Aorta (tissue), 5 donors: ENCODE measurements around the gene ZCCHC4. TPM values are rescaled to one million over a fixed set of nuclear protein-coding genes. Genes with fewer than 3 reads are reported as not detected.
"Not testable (repeated sequence)": the region's sequence is repeated elsewhere in the genome, so short reads cannot be mapped to it uniquely, and the experiment has no call there.

Experiments used
- ATAC-seq: fragments of 200-7000 bp; cut with Tn5 transposase; one replicate; pipeline ENCODE4 v1.9.1; 2022; ENCODE audit warnings: moderate library complexity; ENCODE audit not compliant: low FRiP score
- DNase-seq, 2 donors: peaks; one replicate each; pipeline ENCODE4 v3.0.0-alpha.2; 2020
- H3K27ac ChIP-seq, 2 donors: one replicate each; pipeline ENCODE4 v1.5.1; 2013; ENCODE audit warnings: low read length in 2 of 2, mild to moderate bottlenecking in 2 of 2, moderate library complexity in 2 of 2, control low read depth in 1 of 2, inconsistent platforms in 1 of 2, low read depth in 1 of 2
- H3K27me3 ChIP-seq, 2 donors: one replicate each; pipeline ENCODE4 v1.6.1; 2013; ENCODE audit warnings: control low read depth in 1 of 2, low read length in 1 of 2, mild to moderate bottlenecking in 1 of 2, moderate library complexity in 1 of 2; ENCODE audit not compliant: insufficient read depth in 2 of 2, control insufficient read depth in 1 of 2
- H3K36me3 ChIP-seq, 2 donors: one replicate each; pipeline ENCODE4 v1.6.1; 2013; ENCODE audit warnings: control low read depth in 1 of 2, low read length in 1 of 2, mild to moderate bottlenecking in 1 of 2; ENCODE audit not compliant: insufficient read depth in 2 of 2, control insufficient read depth in 1 of 2
- H3K4me1 ChIP-seq, 2 donors: one replicate each; pipeline ENCODE4 v1.6.1; 2013; ENCODE audit warnings: low read length in 2 of 2, control low read depth in 1 of 2, mild to moderate bottlenecking in 1 of 2, moderate library complexity in 1 of 2; ENCODE audit not compliant: insufficient read depth in 2 of 2, control insufficient read depth in 1 of 2
- H3K4me3 ChIP-seq, 2 donors: one replicate each; pipeline ENCODE4 v1.5.1; 2013; ENCODE audit warnings: low read length in 2 of 2, control low read depth in 1 of 2, mild to moderate bottlenecking in 1 of 2
- H3K9me3 ChIP-seq: one replicate; pipeline ENCODE4 v1.6.1; 2013; ENCODE audit warnings: mild to moderate bottlenecking, low read length; ENCODE audit not compliant: control insufficient read depth
- WGBS, 2 donors: extraction: QIAGEN DNeasy Blood & Tissue Kit; methylation state at CpG; one replicate each; pipeline ENCODE4 v1.1.7; 2013; 5-methylcytosine and 5-hydroxymethylcytosine counted together
- intact Hi-C, 2 donors: fragments of 100-400 bp; cut with DNase I; formaldehyde crosslinking; loops; one replicate each; pipeline versions ENCODE4 v1.14.2 to v1.15.0; 2022
- polyA plus RNA-seq, 2 donors: library from polyadenylated mRNA; stranded (reverse); fragments of 200-250 nt; gene quantifications; one replicate each; pipeline ENCODE4 v1.2.3, GENCODE V29; 2013
- total RNA-seq, 2 donors: library from RNA; stranded (reverse); fragmentation: NEBNext Ultra II Directional; extraction: Animal tissue kit (Norgen Biotek cat#: 25700); gene quantifications; one replicate each; pipeline ENCODE4 v1.2.1, GENCODE V29; 2021
- donor health status: healthy with polysubstance abuse.
- donor health status: Bipolar disorder and iron deficiency.
- donor health status: DM: no; HTN: no; CAD: no.
- donor health status: DM: no; HTN: no; CAD: no.
- donor health status: DM: yes; HTN: yes; CAD: no.

The ZCCHC4 gene
- total and polyA plus RNA-seq, 4 donors: 2.4 to 13.5 (median 6.8) TPM

DNA sequence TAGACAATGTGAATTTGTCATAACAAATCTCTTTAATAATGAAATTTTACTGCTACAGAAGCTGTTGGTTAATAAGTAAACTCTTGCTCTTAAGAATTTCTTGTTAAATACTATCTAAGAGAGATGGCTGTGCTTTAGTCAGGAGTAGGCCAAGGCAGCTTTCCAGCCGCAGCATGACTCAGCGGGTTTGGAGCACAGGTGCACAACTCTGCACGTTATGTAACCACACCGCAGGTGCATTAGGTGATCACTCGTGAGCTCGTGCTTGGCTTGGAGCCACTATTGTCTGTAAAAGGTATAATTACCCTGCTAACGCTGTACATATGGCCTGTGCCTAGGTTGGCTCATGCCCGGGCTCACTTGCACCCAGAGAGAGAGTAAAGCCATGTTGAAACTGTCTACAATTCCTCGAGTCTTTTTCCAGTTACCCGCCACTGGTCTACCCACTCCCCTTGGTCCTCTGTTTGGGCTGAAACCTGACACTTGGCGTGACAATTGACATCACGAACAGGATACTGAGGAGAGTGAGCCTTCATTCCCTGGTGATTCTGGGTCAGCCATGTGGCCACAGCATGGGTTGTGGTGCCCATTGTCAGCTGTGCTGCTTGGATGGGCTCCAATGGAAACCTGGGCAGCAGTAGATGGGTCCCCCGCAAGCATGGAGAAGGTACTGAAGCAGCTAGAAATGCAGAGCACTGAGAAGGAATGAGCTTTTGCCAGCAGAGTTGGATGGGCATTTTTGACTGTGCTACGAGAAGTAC, 46.1 kb downstream of the ZCCHC4 start:
- Histone ChIP-seq H3K4me3 (no peak overlapping the region), H3K4me1 (no peaks in the 10 kb centered on the region), H3K27me3 (no peaks in the 10 kb centered on the region), H3K36me3 (no peaks in the 10 kb centered on the region), H3K27ac (no peak overlapping the region), H3K9me3 (no peaks in the 10 kb centered on the region)
- WGBS, 2 donors: 89 to 93% methylated on average over 14 of the region's 14 CpGs
- DNase-seq (no peak), ATAC-seq (no peak)
- intact Hi-C loops: no loop called here

DNA sequence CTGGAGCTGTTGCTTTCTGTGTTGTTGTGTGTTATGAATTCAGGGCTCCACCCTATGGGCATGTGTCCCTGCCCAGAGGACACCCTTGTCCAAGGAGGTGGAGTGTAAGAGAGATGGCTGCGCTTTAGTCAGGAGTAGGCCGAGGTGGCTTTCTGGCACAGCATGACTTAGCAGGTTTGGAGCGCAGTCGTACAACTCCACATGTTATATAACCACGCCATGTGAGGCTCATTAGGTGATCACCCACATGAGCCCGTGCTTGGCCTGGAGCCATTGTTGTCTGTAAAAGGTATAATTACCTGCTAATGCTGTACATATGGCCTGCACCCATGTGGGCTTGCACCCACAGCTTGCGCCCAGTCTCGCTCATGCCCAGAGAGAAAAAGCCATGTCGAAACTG, 48.7 kb downstream of the ZCCHC4 start:
- Histone ChIP-seq H3K36me3 (no peaks in the 10 kb centered on the region), H3K27ac (no peak overlapping the region), H3K4me1 (no peaks in the 10 kb centered on the region), H3K9me3 (no peaks in the 10 kb centered on the region), H3K27me3 (no peaks in the 10 kb centered on the region), H3K4me3 (no peak overlapping the region)
- no peak for ATAC-seq
- 96 to 97% methylated on average over 9 of the region's 9 CpGs for WGBS, 2 donors
- intact Hi-C loops: no loop called here
- no peak for DNase-seq

- Histone ChIP-seq H3K4me3 (no peak overlapping the region), H3K27ac (no peak overlapping the region), H3K27me3 (no peaks in the 10 kb centered on the region), H3K4me1 (no peaks in the 10 kb centered on the region), H3K9me3 (no peaks in the 10 kb centered on the region), H3K36me3 (peaks cover 0 to 4% of the 10 kb centered on the region in 2 donors)
- intact Hi-C loops: no loop called here
- WGBS, 2 donors: 67 to 68% methylated on average over 2 of the region's 2 CpGs
- DNase-seq (no peak), ATAC-seq (no peak)
Measured at GRCh38 chr4:25367004-25367621, 54.5 kb downstream of the ZCCHC4 start.

GRCh38 chr4:25367877-25368276, 55.3 kb downstream of the ZCCHC4 start:
- H3K4me3 ChIP-seq: no peak overlapping the region
- H3K27me3 ChIP-seq: no peaks in the 10 kb centered on the region
- ATAC-seq (no peak), DNase-seq (no peak)
- H3K4me1 ChIP-seq: no peaks in the 10 kb centered on the region
- peaks cover 0 to 4% of the 10 kb centered on the region in 2 donors for H3K36me3 ChIP-seq
- intact Hi-C loops: no loop called here
- H3K9me3 ChIP-seq: no peaks in the 10 kb centered on the region
- no peak overlapping the region for H3K27ac ChIP-seq

DNA sequence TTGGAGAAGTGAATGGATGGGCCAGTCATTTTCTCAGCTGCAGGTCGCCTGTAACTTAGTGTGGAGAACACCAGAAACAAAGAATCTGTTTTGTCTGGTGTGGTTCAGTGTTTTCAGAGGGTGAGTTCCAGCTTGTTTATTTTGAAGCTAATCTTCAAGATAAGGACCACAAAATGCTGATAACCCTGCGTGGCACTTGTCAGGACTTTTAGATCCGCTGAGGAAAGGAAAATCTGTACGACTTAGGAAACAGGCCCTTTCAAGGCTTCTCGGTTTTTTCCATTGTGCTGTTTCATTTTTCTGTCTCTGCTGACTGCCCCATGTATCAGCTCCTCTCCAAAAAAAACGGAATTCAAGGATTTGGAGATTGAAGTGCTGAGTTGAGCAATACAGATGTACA, 55.7 kb downstream of the ZCCHC4 start:
- peaks cover 0 to 4% of the 10 kb centered on the region in 2 donors for H3K36me3 ChIP-seq
- H3K4me3 ChIP-seq: no peak overlapping the region
- no peaks in the 10 kb centered on the region for H3K9me3 ChIP-seq
- no peak overlapping the region for H3K27ac ChIP-seq
- intact Hi-C loops: no loop called here
- 63 to 64% methylated on average over 6 of the region's 6 CpGs for WGBS, 2 donors
- H3K4me1 ChIP-seq: no peaks in the 10 kb centered on the region
- no peak for ATAC-seq
- no peak for DNase-seq
- H3K27me3 ChIP-seq: no peaks in the 10 kb centered on the region

GRCh38 chr4:25370242-25370641, 57.7 kb downstream of the ZCCHC4 start:
- Histone ChIP-seq H3K27ac (no peak overlapping the region), H3K36me3 (peaks cover 0 to 4% of the 10 kb centered on the region in 2 donors), H3K4me3 (no peak overlapping the region), H3K9me3 (no peaks in the 10 kb centered on the region), H3K4me1 (no peaks in the 10 kb centered on the region), H3K27me3 (no peaks in the 10 kb centered on the region)
- no peak for DNase-seq
- intact Hi-C loops: loop anchor here in 1 of 2 donors (10.0 kb wide), 1 partner anchor 55 kb away; the partner anchor contains the start of gene ZCCHC4
- 66 to 72% methylated on average over 2 of the region's 2 CpGs for WGBS, 2 donors
- ATAC-seq: no peak

DNA sequence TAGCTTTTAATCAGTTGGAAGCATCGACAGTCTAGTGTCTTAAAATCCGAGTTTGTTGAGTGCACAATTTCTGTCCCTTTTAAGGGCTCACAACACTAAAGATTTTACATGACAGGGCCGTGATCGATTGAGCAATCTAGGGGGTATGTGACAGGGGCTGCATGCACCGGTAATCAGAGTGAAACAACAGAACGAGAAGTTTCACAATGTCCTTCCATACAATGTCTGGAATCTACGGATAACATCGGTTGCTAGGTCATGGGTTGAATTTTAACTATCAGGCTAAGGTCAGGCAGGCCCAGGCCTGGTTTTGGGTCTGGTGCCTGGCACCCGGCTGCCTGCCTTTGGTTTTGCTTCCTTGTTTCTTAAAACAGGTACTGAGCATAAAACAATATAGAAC, 60.0 kb downstream of the ZCCHC4 start:
- 89 to 93% methylated on average over 9 of the region's 9 CpGs for WGBS, 2 donors
- not testable (repeated sequence) for H3K27ac ChIP-seq, H3K4me1 ChIP-seq, H3K9me3 ChIP-seq, H3K36me3 ChIP-seq, H3K27me3 ChIP-seq, ATAC-seq, DNase-seq, H3K4me3 ChIP-seq
- intact Hi-C loops: loop anchor here in 1 of 2 donors (10.0 kb wide), 1 partner anchor 58 kb away; the partner anchor contains the start of gene ZCCHC4

- Histone ChIP-seq H3K4me3 (peak within 1 kb of the TSS; percentile 88 to 95), H3K9me3 (no peaks in the 10 kb centered on the region), H3K27me3 (no peaks in the 10 kb centered on the region), H3K36me3 (no peaks in the 10 kb centered on the region), H3K27ac (peak within 1 kb of the TSS in 1 of 2 donors; percentile 25), H3K4me1 (peaks cover 0 to 3% of the 10 kb centered on the region in 2 donors)
- peak; percentile 98 to 99 for DNase-seq
- intact Hi-C loops: loop anchor here (5.0 to 10.0 kb wide), 2 partner anchors 62 to 65 kb away; partner anchors contain the start of gene ZCCHC4 (in 2 of the 2)
- 1% methylated on average over 53 to 74 of the region's 74 CpGs for WGBS, 2 donors
- peak; percentile 98 for ATAC-seq
Measured at GRCh38 chr4:25376754-25377571, 64.4 kb downstream of the ZCCHC4 start, which contains the start of gene ANAPC4. ANAPC4 (plus strand) TSS chr4:25377263; CDS start chr4:25377428, 165 bp downstream.
